NCI-H1092 treated with DMSO at 0.1 percent for 48 hours (cell line): ENCODE data around the gene ITGAD.
A peak's percentile ranks its signal among the peaks of the same experiment; 100 is the strongest.
"Not testable (repeated sequence)": the region's sequence is repeated elsewhere in the genome, so short reads cannot be mapped to it uniquely, and the experiment has no call there.

Experiments
- DNase-seq: peaks from one replicate; lab custom pipeline; 2025; lab: John Stamatoyannopoulos, UW

The ITGAD gene

DNA sequence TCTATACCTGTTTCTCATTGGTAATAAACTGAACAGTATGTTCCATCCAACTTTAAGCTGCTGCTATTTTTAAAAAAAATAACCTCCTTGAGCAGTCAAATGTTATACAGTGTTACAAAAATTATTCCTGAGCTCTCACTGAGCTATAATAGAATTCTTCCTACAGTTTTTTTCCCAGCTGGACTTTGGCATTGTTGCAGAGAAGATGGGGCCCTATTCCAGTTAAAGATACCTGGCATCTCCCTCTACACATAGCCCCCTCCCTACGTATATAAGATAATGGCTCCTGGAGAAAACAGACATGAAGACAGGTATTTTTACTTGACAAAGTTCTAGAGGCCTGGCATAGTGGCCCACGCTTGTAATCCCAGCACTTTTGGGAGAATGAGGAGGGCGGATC lies 36.7 kb downstream of the ITGAD start:
- DNase-seq = no peak

DNA sequence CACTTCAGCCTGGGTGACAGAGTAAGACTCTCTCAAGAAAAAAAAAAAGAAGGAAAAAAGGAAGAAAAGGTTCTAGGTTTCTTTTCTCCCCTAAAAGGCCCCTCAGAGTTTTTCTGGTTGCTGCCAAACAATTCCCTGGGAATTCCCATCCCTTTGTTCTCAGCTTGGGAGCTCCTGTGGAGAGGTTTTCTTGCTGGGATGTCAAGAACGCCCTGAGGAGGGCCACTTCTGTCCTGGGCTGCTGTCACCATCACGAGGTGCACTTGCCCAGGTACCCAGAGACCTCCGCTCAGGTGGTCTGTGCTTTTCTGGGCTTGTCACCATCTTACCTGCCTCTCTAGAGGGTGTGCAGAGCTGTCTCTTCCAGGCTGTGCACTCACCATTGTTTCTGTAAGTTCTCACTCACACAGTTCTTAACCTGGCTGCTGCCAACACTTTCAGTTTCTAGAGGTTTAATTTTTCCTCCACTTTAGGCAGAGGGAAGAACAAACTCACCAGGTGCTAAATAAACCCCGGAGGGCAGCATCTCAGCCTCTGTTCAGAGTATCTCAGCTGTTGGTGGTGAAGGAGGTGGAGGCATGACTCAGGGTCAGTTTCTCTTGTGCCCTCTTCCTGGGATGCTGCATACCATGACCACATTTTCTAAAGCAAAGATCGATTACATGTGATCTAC lies 37.4 kb downstream of the ITGAD start:
- no peak for DNase-seq

DNA sequence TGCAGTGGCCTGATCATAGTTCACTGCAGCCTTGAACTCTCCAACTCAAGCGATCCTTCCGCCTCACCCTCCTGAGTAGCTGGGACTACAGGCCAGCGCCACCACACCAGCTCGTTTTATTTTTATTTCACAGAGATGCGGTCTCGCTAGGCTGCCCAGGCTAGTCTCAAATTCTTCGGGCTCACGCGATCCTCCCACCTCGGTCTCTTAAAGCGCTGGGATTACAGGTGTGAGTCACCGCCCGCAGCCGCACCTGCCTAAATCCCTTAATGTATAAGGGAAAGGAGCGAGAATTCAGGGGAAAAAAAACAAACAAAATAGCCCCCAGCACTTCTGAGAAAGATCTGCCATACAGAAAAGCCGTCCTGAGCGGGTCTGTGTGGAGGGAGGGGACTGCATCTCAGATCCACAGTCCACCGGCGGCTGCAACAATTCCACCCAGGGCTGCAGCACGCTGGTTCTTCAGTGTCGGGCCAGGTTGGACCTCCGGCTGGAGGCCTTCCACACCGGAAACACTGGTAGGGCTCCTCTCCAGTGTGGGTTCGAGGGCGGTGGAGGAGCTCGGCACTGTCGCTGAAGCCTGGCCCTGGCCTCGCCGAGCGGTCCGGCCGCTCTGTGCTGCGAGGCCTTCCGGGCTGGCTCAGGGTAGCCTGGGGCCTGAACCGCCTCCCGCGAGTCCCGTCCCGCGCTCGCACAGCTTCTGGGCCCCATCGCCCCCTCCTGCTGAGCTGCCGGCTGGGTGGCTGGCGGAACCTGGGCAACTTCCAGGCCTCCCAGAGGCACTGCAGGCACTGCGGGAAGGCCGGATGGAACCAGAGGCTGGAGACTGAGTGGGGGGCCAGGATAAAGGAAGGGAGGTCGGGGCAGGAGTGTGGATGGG lies 42.4 kb downstream of the ITGAD start:
- no peak for DNase-seq

DNA sequence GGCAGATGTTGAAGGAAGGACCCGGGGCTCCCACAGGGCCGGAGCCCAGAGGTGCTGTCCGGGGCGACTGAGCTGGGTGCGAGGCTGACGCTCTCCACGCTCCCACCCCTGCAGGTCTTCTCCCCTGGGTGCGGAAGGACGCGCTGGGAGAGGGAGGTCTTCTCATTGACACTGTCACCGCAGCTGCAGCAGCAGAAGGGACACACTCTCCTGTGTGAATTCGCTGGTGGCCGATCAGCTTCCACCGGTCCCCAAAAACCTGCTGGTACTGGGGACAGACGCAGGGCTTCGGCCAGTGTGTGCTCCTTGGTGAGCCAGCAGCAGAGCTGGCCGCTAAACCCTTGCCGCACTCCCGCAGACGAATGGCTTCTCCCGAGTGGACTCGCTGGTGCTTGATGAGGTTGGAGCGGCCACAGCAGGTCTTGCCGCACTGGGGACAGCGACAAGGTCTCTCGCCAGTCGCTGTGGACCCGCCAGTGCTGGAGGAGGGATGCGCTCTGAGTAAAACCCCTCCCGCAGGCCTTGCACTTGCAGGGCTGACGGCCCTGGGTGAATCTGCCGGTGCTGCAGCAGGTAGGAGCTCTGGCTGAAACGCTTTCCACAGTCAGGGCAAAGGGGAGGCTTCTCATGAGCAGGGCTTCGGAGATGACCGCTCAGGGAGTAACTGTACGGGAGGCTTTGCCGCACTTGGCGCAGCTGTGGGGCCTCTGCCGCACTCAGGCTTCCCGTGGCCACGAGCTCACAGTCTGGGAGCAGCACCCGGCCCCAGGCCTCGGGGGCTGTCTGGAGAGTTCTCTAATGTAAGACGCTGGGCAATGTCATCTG lies 43.3 kb downstream of the ITGAD start:
- DNase-seq = no peak

DNA sequence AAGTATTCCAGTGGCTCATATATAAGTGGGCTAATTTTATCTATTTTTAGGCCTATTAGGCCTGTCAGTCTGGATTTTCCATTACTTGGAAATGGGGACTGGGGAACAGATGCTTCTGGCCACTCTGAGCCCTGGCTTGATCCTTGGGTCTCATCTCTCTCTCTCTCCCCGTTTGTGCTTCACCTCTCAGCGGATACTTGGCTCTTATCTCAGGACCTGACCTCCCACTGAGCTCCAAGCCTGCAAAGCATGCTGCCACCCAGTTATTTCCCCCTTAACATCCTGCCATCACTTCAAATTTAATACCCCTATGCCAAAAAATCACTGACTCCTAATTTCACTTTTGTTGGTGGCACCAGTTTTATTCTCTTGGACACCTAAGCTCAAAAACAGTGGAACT lies 45.3 kb downstream of the ITGAD start:
- no peak for DNase-seq

DNA sequence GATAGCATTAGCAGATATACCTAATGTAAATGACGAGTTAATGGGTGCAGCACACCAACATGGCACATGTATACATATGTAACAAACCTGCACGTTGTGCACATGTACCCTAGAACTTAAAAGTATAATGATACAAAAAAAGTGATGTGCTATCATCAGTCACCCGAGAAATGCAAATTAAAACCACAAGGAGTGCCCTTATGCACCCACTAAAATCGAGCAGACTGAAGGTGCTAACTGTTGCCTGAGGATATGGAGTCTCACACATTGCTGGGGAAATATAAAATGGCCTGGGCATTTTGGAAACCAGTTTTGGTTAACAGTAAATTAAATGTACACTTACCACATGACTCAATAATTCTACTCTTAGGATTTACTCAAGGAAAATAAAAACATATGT lies 45.9 kb downstream of the ITGAD start:
- not testable (repeated sequence) for DNase-seq

DNA sequence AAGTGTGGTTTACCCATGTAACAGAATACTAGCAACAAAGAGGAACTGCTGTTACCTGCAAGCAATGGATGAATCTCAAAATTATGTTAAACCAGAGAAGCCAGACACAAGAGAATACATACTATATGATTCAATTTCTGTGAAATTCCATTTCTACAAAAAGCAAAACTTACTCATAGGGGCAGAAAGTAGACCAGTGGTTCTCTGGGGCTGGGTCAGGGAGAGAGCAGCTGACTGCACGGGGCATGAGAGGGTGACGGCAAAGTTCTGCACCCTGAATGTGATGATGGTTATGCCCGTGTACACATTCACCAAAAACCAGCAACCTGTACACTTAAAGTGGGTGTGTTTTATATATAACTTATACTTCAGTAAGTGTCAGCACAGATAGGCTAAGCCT lies 46.4 kb downstream of the ITGAD start:
- no peak for DNase-seq

DNA sequence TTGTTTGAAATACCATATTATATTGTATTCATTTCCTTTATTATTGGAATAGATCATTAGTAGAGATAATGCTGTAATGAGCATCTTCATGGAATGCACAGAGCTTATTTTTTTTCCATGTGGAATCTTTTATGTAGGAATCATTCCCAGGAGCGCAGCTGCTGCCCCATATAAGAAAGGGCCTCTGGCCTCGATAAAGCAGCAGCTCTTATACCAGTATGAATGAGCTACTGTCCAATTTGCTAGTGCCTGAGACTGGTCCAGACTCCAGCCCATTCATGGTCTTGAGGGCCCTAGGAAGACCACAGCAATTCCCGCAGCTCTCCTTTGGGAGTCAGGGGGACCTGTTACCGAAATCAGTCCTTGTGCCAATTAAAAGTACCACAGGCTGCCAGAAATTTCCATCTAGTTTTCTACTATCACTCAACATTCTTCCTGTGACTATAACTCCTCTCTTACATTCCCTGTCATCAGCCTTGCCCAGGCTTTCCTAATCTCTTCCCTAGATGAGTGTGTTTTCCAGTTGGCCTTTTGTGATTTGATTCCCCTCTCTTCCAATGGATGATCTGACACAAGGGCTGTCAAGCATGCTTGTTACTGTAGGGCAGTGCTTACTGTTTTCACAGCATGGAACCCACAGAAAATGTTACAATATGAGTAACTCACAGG lies 47.5 kb downstream of the ITGAD start:
- no peak for DNase-seq

DNA sequence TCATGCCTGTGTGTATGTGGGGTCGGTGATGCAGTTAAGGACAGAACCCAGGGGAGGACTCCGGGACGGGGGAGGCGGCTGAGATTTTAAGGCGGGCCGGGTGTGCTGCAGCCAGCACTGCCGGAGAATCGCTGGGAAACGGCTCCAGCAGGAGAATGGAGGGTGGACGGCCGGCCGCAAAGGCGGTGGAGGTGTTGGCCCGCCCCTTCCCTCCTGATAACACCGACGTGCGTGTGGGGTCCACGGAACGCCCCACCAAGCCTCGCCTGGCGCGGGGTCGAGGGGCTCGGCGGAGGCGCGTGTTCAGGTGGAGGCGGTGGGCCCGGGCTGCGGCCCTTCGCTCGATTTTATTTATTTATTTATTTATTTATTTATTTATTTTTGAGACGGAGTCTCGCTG lies 48.8 kb downstream of the ITGAD start:
- no peak for DNase-seq

DNA sequence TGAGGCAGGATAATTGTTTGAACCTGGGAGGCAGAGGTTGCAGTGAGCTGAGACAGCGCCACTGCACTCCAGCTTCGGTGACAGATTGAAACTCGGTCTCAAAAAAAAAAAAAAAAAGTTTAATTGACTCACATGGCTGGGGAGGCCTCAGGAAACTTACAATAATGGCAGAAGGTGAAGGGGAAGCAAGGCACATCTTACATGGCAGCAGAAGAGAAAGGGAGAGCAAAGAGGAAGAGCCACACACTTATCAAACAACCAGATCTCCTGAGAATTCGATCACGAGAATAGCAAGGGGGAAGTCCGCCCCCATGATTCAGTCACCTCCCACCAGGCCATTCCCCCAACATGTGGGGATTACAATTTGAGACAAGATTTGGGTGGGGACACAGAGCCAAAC lies 52.8 kb downstream of the ITGAD start:
- not testable (repeated sequence) for DNase-seq

DNA sequence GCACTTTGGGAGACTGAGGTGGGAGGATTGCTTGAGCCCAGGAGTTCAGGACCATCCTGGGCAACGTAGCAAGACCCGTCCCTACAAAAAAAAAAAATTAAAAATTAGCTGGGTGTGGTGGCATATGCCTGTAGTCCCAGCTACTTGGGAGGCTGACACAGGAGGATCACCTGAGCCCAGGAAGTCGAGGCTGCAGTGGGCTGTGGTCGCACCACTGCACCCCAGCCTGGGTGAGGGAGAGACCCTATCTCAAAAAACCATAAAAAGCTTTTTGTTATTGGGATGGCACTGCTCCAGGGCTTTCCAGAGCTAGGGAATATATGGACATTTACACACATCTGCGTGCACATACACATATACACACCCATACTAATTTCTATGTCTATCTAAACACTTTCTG lies 58.1 kb downstream of the ITGAD start:
- no peak for DNase-seq

DNA sequence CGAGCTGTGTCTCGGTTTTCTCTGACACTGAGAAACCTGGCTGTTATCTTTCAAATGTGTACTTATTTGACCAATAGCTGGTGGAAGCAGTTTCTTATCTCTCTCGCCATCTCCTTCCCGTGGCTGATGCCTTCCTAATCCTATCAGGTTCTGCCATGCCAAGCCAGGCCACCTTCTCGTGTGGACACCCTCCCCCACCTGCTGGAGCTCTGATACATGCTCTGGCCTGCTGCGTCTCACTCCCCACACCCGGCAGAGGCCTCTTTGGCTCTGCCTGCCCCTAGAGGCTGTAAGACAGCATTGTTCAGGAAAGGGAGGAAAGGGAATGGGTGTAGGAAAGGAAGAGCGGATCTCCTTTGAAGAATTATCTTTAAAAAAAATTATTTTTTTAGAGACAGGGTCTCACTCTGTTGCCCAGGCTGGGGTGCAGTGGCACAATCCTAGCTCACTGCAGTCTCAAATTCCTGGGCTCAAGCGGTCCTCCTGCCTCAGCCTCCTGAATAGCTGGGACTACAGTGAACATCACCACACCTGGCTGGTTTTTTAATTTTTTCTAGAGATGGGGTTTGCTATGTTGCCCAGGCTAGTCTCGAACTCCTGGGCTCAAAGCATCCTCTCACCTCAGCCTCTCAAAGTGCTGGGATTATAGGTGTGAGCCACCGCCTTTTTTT lies 58.7 kb downstream of the ITGAD start:
- DNase-seq = peak; percentile 18

DNA sequence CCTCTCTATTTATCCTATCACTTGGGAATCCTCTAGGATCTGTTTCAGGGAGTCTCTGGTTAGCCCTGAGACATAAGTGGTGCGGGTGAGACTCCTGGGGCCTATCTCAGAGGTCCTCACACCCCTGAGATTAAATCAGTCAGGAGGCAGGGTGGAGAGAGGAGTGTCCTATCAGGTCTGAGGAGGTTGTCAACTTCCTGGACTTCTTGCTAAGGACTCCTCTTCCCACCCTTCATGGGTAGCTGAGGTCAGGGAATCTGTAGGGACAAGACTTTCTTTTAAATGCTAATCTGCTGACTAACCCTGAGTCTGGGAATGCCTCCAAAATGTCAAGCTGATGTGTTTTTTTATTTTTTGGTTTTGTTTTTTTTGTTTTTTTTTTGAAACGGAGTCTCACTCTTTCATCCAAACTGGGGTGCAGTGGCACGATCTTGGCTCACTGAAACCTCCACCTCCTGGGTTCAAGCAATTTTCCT lies 59.5 kb downstream of the ITGAD start:
- no peak for DNase-seq

DNA sequence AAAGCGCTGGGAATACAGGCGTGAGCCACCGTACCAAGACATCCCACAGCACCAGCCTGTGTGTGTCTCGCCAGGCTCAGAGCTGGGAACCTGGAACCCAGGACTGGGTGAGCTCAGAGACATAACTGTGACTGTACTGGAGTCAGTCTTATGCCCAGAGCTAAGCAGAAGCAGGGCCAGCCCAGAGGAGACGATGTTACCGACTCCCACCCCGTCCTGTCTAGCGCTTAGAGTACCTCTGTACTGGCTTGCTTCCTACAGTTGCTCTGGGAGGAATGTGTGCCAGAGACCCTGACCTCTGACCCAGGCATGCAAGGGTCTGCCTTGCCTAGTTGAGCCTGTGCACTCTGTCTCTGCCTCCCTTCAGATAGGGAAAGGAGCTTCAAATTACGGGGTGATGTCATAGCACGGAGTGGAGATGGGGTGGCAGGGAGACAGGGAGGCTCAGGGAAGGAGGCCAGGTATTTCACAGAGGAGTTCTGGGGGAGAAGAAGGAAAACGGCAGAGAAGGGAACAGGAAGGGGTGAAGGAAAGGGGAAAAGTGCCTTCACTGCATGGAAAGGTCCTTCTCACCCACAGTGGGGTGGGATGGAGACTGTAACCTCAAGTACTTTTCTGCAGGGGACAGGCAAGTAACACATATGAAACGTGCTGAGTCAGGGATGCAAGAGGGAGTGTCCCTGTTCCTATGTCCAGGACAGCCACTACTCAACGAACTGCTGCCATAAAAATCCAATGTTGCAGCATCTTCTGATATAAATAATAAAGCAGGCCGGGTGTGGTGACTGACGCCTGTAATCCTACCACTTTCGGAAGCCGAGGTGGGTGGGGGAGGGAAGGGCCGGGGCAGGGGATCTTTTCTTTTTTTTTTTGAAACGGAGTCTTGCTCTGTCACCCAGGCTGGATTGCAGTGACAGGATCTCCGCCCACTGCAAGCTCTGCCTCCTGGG lies 60.4 kb downstream of the ITGAD start:
- no peak for DNase-seq

DNA sequence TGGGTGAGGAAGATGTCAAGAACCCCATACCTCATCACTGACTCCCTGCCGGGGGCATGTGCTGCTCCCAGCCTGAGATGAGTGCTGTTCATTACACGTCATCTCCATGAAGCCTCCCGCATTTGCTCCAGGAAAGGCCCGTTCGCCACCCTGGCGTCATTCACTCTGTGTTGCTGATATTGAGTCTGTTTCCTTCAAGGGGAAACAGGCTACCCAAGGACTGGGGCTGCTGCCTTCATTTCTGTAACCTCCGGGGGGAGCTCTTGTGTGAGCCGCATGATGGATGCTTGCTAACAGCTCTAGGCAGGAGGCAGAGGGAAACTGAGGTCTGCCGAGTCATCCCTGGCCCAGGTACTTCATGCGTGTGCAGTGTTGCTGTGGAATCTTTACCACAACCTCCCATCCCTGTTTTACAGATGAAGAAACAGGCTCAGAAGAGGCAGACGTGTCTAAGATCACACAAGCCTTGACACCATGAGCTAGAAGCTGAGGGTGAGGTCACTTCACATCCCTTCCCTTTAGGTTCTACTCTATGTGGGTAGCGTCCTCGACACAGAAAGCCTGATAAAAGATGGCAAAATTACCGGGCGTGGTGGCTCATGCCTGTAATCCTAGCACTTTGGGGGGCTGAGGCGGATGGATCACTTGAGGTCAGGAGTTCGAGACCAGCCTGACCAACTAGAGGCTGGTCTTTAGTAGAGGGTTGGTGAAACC lies 62.6 kb downstream of the ITGAD start:
- DNase-seq = no peak

DNA sequence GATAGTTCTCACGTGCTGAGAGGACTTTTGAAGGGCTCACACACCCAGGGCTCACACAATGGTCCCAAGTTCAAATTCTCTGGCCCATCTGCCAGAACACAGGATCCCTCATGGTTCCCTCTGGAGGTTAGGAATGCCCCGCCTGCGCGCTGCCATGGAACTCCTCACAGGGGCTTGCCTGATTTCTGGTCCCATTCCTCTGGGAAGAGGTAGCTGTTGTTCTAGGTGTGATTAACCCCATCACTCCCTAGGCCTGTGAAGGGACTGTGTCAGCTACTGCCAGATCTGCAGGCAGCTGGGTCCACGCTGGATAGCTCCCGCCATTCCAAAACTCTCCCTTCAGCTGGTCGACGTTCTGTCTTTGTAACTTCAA lies 63.8 kb downstream of the ITGAD start:
- DNase-seq = no peak

DNA sequence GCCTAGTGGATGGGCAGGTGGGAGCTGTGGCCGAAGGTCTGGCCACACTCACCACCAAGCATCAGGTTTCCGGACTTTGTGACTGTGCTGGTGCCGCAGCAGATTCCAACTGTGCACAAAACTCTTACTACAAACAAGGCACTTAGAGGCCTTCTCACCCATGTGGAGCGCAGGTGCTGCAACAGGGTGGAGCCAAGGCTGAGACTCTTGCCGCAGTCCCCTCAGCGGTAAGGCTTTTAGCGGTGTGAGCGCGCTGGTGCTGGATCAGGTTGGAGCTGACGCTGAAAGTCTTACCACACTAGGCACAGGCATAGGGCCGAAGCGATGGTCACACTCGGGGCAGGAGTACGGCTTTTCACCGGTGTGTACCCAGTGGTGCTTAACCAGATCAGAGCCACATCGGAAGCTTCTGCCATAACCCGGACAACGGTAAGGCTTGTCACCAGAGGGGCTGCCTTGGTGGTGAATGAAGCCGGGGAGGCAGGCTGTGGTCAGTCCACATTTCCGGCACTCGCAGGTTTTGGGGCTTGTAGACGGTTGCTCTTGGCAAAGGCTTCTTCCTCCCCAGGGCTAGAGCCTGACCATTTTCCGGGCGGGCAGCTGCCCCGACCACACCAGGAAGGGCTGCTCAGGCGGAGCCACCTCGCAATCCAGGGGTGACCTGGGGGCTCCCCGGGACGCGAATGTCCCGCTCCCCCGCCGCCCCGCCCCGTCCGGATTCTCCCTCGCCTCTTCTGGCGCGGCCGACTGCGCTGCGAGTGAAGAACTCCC lies 65.1 kb downstream of the ITGAD start:
- DNase-seq = peak; percentile 41

DNA sequence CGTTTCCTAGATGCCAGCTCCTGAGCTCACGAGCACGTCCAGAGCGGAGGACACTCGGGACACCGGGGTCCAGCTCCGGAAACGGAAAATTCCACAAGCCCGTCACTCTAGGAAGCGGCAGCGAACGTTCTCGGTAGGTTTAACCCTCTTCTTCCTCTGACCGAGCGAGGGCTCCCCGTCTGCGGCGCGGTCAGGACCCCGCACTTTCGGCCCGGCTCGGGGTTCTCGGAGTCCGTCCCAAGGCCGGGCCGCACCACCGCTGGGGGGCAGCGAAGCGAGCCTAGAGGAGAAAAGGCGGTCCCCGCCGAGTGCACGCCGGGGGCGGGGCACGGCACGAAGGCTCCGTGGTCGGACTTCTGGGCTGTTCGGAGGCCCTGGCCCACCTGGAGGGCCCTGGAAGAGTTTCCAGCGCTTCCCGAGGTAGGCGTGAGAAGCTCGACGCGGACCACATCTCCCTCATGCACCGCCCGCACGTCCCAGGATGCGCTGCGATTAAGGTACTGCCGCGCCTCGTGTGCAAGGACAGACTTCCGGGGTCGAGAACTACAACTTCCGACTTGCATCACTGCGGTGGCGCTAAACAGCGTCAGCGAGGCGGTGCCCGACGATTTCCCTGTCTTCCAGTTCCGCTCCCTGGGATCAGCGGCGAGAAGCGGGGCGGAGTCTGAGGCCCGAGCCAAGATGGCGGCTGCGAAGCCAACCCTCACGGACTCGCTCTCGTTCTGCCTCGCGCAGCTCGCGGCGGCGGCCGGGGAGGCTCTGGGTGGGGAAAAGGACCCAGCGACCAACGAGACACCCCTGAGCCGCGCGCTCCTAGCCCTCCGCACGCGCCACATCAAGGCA lies 65.9 kb downstream of the ITGAD start, which contains the start of gene ARMC5:
Gene ARMC5 (plus strand): TSS at position 658 of the 843 bp plus-strand sequence. CDS start 24 bp downstream, at position 682.
- peak; percentile 97 for DNase-seq
